22Rv1 (cell line): ENCODE data around the gene GALR1.

ENCODE experiments used
- ZFX ChIP-seq: fragments of 450-650 bp; IDR thresholded peaks from 2 replicates; pipeline ENCODE4 v1.6.1; 2017; ENCODE audit warnings: antibody characterized with exemption, borderline replicate concordance
- TF ChIP-seq, protein P1 (sequence below): fragments of 450-650 bp; IDR thresholded peaks from 2 replicates; pipeline ENCODE4 v1.5.1; 2017; ENCODE audit warnings: mild to moderate bottlenecking

DNA sequence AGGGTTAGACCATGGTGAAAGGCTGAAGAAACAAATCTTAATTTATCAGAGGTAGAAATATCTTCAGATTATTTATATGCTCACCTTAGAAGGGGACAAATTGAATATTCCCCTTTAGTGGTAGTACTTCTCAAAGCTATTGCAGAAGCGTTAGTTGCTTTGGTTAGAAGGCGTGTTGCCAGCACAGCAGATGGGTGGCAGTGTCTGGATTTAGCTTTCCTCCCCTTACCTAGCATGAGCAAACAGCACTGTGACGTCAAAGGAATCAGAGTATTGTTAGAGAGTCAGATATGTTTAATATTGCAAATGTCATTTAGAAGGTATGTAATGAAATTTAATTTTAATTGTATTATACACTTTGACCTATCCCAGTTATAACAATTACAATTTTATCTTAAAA lies 27.2 kb upstream of the GALR1 start:
- TF ChIP-seq, protein P1, sequence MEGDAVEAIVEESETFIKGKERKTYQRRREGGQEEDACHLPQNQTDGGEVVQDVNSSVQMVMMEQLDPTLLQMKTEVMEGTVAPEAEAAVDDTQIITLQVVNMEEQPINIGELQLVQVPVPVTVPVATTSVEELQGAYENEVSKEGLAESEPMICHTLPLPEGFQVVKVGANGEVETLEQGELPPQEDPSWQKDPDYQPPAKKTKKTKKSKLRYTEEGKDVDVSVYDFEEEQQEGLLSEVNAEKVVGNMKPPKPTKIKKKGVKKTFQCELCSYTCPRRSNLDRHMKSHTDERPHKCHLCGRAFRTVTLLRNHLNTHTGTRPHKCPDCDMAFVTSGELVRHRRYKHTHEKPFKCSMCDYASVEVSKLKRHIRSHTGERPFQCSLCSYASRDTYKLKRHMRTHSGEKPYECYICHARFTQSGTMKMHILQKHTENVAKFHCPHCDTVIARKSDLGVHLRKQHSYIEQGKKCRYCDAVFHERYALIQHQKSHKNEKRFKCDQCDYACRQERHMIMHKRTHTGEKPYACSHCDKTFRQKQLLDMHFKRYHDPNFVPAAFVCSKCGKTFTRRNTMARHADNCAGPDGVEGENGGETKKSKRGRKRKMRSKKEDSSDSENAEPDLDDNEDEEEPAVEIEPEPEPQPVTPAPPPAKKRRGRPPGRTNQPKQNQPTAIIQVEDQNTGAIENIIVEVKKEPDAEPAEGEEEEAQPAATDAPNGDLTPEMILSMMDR, result no peak
- TF ChIP-seq ZFX, result no peak
